Hematopoietic multipotent progenitor cell treated with erythropoietin and hydrocortisone succinate and interleukin-3 and kit ligand, for 4 days (in vitro differentiated cells): ENCODE data around the gene CWC27.
"Not testable (repeated sequence)": the region's sequence is repeated elsewhere in the genome, so short reads cannot be mapped to it uniquely, and the experiment has no call there.

Experiments
- DNase-seq: peaks from one replicate; pipeline ENCODE4 v3.0.0-alpha.2; 2015

CWC27 gene

DNA sequence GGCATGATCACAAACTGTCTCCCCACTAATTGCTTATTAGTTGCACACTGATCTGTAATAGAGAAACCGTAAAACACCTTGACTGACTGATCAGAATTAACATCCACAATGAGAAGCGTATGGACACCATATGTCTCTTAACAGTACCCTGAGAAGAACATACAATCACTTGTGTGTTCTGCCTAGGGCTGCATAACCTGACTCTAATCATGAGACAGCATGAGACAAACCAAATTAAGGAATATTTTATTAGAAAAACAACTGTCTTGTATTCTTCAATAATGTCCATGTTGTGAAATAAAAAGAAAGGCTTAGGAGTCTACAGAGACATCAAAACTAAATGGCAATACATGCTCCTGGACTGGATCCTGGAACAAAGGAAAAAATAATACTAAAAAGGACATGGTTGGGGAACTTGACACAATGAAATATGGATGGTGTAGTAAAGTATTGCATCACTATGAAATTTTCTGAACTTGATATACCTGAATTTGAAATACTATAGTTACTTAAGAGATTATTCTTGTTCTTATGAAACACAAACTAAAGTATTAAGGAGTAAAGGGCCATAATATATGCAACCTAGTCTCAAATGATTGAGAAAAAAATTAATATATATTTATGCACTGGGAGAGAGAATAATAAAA is 162.1 kb downstream of the CWC27 start:
- no peak for DNase-seq

DNA sequence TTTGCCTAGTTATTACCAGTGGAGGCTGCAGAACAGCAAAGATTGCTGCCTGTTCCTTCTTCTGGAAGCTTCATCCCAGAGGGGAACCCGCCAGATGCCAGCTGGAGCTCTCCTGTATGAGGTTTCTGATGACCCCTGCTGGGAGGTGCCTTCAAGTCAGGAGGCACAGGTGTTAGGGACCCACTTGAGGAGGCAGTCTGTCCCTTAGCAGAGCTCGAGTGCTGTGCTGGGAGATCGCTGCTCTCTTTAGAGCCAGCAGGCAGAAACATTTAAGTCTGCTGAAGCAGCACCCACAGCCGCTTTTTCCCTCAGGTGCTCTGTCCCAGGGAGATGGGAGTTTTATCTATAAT is 170.7 kb downstream of the CWC27 start:
- not testable (repeated sequence) for DNase-seq

DNA sequence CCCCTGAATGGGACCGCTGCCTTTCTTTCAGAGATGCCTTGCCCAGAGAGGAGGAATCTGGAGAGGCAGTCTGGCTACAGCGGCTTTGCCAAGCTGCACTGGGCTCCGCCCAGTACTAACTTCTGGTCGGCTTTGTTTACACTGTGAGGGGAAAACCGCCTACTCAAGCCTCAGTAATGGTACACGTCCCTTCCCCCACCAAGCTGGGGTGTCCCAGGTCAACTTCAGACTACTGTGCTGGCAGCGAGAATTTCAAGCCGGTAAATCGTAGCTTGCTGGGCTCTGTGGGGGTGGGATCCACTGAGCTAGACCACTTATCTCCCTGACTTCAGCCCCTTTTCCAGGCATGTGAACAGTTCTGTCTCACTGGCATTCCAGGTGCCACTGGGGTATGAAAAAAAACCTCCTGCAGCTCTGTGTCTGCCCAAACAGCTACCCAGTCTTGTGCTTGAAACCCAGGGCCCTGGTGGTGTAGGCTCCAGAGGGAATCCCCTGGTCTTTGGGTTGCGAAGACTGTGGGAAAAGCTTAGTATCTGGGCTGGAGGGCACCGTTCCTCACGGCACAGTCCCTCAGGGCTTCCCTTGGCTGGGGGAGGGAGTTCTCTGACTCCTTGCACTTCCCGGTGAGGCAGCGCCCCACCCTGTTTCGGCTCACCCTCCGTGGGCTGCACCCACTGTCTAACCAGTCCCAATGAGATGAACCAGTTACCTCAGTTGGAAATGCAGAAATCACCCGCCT is 171.2 kb downstream of the CWC27 start:
- DNase-seq = no peak

DNA sequence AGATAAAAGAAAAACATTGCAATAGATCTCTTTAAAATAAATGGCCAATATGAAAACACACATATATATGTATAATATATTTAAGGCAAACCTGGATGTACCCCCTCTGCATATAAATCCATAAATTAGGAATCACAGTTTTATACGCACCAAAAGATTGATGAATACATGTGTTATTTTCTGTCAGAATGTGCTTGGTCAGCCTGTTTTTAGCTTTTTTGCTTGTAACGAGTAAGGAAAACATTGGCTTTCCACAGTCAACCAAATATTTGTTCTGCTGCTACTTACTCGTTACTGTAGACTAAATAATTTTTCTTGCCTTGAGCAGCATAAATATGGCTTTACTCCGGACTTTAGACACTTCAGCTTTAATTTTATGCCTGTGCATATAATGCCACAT is 173.7 kb downstream of the CWC27 start:
- DNase-seq = no peak

DNA sequence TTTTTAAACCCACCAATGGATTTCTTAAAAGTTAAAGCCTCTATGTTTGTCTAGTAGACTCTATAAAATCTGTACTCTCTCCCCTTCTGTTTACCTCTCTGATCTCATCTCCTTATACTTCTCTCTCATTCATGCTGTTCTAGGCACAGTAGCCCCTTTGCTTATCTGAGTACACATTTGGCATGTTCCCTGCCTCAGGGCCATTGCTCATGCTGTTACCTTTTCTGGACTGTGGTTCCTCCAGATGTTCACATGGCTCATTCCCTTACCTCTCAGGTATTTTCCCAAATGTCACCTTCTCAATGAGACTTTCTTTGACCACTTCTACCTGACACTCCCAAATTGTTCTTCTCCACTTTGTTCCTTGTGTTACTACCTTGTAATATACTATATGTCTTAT is 176.1 kb downstream of the CWC27 start:
- DNase-seq = no peak

DNA sequence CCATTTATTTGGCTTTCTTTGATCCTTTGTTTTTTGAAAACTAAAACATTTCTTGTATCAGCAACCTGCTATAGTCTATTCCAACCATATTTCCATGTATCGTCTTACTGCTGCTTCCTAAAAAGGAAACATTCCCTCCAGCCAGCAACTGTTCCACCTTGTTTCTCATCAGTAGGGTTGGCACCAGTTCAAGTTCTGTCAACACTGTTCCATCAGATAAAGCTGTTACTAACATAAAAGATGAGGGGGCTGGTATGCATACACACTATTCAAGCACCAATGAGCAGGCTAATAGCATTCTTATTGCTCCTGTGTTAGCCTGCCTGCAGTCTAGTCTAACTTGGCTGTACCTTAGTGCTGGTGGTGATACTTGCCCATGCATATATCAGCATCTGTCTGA is 178.3 kb downstream of the CWC27 start:
- DNase-seq = peak; percentile 27

DNA sequence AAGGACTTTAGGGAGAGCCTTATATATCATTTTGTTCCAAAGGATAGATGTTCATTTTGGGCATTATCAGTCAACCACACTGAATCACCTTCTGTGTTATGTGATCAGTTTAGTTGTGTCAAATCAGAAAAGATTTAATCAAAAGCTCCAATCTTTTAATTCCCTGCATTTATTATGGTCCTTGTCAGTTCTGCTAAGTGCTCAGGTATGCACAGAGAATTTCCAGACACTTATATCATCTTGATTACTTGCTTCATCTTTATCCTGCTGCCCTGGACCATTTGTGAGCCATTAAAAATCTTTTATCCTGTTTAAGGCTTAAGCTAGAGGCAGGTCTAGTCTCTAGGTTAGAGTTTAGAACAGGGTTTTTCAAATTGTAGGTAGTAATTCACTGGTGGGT is 179.1 kb downstream of the CWC27 start:
- no peak for DNase-seq

DNA sequence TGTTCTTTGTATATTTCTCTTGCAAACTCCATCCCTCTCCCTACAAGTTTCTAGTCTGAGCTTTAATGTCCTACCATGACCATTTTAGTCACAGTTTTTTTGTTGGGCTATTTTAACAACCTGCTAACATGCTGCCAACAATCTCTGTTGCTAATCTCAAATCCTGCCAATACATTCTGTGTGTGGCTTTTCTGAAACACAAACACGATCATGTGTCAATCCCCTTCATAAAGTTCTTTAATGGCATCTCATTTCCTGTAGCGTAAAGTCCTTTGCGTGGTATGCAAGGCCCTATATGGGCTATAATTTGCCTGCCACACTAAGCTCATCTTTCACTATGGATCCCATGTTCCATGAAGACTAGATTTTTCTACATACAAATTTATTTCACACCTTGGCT is 180.6 kb downstream of the CWC27 start:
- DNase-seq = no peak

DNA sequence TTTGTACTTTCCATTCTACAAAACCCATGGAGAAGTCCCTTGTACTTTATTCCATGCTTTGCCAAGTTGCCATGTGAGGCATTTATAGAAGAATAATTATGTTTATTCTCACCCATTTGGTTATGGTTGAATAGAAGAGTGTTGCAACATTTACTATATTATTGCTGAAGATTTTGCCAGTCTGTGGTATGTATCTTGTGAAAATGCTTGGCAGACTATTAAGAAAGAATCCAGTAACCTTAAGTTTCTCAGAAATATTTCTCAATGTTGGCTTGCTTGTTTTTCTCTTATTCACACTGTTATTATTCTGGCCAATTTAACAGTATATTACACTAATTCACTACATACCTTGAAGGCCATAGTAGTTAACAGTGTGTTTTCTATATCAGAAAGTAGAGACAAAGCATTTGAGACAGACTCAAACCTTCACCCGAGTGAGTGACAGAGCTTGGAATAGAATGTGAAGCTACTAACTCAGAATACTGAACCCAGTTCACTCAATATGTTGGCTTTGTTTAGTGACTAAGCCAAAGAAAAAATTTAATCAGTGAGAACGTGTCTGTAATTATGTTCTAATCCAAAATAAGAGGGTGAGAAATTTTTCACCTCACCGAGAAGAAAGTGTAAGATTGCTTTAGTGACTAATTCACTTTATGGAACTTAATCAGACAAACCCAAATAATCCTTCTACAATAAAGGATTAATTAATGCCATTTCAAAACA is 184.4 kb downstream of the CWC27 start:
- peak; percentile 41 for DNase-seq

DNA sequence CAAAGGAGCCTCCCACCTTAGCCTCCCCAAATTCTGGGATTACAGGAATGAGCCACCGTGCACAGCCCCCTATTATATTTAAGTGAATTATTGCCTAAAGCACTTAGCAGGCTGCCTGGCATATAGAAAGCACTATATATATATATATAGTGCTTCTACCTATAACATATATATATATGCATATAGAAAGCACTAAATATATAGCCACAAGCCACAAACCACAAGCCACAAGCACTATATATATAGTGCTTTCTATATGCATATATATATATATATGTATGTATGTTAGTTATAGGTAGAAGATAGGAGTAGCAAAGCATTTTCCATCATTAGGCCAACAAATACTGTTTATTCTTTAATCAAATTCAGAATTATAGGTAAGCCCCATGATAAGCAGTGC is 185.8 kb downstream of the CWC27 start:
- DNase-seq = no peak

DNA sequence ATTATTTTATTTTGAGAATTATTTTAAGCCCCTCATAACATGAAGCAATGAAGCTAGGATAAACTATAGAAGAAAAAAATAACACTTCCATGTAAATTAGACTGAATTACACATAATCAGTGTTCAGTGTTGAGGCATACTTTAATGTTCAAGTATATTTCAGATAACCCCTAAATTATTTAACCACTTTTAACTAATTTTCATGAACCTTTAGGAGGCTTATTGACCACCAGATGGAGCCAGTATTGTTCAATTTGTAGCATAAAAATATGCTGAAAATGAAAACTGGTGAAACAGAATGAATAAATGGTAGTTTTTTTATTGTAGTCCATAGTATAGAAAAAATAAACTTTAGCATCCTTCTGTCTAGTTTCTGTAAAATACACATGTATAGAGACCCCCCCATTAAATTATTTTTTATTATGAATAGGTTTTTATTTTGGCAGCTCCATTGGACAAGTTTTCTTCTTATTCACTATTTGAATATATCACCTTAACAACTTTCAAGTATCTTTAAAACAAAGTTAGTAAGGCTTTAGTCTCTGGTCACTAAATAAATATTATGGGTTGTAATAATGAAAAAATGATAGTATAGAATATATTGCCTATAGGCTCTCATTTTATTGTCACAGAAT is 190.1 kb downstream of the CWC27 start:
- peak; percentile 75 for DNase-seq

DNA sequence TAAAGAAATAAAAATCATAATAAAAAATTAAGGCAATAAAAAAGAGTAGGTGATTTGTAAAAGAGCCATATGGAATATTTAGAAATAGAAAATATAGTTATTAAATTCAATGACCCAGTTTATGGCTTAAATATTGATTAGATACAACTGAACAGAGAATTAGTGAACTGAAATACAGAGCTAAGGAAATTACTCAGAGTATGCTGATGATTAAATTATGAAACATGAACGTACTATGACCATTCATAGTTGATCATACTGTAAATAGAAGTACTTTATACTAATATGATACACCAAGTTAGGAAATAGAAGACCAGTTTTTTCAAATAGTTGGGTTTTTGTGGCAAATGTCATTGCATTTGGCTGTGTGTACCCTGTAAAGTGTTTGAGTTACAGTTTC is 194.5 kb downstream of the CWC27 start:
- DNase-seq = no peak

DNA sequence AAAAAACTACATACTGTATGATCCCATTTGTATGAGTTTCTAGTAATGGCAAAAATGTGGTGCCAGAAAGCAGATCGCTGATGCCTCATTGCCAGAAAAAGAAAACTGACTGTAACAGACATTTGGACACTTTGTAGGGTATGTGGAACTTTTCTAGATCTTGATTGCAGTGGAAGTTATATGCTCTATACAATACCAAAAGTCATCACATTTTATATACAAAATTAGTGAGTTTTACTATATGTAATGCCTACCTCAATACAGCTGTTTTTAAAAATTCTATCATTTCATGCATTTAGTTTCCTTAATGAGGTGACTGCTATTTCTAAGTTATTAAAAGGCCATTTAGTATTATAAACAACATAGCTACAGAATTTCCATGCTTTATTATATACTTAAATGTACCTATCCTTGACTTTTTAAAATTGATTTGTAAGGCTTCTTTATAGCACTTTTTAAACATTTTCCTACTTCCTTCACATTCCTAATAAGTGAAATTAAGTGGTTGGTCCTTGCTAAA is 199.9 kb downstream of the CWC27 start:
- DNase-seq = no peak

DNA sequence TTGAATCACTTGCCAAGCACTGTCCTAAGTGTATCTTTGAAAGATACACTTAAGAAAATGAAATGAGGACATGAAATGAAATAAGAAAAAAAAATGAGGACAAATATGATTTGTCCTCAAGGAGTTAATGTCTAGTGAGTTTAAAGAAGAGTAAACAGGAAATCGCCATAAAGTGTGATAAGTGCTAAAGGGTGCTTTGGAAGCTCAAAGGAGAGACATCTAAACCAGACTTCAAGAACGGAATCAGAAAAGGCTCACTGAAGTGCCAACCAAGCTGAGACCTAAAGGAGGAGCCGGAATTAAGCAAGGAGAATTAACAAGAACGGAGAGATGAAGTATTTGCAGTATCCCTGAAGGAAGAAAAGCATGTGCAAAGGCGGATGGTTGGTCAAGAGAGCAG is 200.8 kb downstream of the CWC27 start:
- DNase-seq = no peak

DNA sequence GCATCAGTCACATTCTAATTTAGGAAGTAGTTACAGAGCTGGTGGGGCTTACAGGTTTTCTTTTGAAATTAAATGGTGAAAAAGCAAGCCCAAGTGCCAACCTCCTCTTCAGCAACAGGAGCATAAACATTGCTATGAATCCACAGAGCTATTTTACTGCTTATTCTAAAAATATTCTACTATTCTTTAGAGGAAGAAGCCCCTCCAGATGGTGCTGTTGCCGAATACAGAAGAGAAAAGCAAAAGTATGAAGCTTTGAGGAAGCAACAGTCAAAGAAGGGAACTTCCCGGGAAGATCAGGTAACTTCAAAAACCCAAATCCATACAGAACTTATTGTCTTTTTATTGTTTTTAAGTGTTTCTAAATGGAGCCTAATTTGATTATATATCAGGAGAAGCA is 202.8 kb downstream of the CWC27 start:
- no peak for DNase-seq

DNA sequence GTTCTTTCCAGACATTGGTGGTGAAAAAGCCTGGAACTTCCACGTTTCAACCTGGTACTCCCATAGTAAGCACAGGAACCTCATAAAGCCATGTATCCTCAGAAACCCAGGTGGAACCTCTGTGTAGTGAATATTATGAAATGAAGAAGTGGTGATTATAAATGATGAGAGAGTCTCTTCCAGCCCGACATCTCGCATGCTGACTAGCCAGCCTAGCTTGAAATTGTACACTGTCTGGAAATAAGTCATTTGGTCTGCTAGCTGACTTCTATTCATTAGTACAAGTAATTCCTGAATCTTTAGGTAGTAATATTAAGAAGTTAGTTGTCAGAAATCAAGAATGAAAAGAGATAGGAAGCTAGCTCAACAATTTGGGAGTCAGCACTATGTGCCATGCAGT is 203.3 kb downstream of the CWC27 start:
- no peak for DNase-seq

DNA sequence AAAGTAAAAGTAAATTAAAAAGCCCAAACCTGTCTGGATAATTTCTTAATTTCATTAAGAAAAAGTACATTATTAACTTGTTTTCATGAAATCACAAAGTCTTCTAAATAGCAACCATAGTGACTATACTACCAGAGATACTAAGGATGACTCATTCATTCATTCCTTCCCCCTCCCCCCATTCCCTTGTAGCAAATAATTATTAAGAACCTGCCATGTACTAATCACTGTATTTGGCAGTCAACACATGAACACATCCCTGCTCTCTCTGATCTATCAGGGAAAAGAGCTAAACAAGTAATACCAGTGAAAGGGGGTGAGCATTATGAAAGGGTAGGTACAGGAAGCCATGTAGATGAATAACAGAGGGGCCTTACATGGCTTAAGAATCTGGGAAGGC is 203.9 kb downstream of the CWC27 start:
- DNase-seq = no peak

DNA sequence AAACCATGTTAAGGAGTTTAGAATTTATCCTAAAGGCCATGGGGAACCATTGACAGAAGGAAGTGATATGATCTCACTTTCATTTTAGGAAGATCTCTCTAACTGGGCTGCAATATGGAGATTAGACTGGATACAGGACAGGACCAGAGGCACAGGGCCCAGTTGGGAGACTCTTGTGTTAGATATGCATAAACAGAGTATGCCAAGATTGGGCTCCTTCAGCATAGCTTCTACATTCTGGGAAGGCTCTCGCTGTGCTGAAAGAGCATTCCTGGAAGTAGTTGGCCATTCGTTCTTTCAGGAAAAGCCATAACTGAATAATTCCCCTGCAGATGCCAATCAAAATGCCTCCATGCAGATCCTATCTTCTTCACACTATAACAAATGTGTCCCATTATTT is 204.5 kb downstream of the CWC27 start:
- no peak for DNase-seq

DNA sequence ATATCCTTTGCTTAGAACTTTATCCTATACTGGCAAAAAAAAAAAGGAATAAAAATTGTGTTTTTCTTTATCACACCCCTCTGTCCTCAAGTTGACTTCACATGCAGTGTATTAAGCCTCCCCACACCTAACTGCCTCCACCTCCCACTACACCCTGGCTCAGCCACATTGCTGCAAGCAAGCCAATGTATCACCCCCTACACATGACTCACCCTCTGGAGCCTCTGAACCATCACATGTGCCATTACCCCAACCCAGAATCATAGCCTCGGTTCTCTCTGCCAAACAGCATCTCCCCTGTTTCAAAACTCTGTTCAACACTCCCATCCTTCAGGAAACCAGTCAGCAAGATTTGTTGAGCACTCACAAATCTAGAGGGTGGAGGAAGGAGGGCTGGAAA is 209.0 kb downstream of the CWC27 start:
- DNase-seq = no peak

DNA sequence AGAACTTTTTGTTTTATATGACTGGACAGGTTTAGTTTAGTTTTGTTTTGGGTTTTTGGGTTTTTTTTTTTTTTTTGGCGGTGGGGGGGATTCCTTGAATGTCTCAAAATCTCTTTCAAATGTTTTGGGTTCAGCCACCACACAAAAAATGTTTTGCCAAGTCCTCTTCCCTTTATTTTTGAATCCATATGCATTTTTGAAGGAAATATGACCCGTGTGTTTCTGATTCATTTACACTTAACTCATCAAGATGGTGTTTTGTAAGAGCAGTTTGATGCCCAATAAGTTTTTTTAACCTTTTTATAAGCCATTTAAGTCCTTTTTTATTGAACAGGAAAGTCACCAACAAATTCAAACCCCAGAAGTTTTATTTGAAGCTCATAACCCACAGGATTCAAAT is 209.8 kb downstream of the CWC27 start:
- no peak for DNase-seq

DNA sequence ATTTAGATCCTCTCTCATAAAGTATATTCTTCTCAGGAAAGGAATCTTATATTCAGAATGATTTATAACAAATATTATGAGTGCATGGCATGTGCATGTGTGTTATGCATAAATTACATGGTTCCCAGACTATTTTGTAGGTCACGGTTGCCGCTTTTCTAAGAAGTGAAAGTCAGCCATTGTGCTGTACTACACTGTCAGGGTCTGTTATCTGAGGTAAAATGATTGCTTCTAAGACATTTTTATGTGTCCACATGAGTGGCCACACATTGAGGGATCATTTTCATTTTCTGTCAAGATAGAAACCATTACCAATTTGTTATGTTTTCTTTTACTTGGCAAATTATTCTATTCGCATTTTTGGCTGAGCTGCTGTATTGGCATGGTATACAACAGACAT is 210.8 kb downstream of the CWC27 start:
- DNase-seq = no peak

DNA sequence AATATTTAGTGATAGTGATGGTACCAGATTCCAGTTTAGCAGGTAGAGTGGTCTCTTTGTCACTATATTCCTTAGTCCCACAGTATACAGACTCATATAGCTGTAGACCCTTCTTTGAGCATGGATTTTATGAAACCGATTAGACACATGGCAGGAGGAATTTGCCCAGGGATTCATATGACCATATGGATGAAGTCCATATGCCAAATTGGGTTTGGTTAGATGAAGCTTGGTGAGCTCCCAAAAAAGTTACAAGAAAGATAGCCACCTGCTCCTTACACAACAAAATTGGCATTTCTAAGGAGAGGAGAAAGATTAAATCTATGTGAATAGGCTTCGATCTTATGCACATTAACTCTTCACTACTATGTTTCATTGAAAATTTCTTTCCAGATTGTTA is 211.4 kb downstream of the CWC27 start:
- no peak for DNase-seq

DNA sequence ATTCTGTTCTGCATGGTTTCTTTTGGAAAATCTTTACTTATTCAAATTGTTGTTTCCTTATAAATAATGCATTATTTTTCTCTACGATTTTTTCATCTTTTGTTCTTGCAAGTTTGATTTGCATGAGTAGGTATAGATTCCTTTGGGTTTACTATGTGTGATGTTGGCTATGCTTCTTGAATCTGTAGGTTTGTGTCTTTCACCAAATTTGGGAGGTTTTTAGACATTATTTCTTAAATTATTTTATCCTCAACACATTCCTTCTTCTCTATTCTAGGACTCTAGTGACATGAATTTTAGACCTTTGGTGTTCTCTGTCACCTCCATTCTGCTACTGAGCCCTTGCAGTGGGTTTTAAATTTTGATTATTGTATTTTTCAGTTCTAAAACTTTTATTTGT is 219.0 kb downstream of the CWC27 start:
- DNase-seq = no peak

DNA sequence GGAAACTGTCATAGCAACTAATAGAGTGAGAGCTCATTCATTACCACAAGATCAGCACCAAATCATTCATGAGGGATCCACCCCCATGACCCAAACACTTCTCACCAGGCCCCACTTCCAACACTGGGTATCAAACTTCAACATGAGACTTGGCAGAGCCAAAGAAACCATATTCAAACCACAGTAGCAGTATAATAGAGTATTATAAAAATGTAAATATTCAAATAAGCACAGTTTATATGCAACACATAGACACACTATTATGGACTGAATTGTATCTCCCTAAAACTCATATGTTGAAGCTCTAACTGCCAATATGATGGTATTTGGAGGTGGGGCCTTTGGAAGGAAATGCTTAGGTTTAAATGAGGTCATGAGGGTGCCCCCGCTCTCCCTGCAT is 240.5 kb downstream of the CWC27 start:
- no peak for DNase-seq
